ENCODE data around the gene CSRP1.

CSRP1 gene

DNA sequence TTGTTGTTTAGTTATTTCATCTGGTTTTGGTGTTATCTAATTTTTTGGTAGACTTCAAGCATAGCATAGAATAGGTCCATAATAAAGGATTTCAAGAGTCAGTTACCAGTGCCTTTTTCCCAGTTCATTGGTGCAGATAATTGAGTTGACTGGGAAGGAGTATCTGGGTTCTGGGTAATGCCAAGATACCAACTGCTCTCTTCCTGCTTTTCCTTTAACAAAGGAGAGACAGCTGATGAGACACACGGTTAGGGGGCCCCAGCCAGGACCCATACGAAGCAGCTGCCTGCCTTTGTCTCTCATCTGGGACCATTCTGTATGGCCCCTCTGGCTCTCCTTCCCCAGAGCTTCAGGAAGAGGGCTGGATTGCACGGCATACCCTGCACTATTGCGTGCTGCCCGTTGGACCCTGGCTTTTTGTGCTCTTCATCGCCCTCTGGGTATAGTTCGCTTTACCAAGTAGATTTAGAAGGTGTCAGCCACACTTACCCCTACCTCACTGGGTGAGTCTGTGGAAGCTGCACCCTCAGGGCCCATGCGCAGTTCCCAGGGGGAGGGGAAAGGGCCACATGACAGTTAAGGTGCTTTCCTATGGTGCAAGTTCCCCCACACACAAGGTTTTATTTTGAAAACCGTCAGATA, 39.0 kb upstream of the CSRP1 start:
- Histone ChIP-seq H3K9ac (no peak overlapping the region), H3K4me3 (no peak overlapping the region)

GRCh38 chr1:201544710-201545109, 37.8 kb upstream of the CSRP1 start:
- H3K9ac ChIP-seq = no peak overlapping the region
- H3K4me2 ChIP-seq = no peak overlapping the region
- peaks cover 11% of the 10 kb centered on the region for H3K27me3 ChIP-seq
- no peak overlapping the region for H3K27ac ChIP-seq
- no peaks in the 10 kb centered on the region for H3K9me3 ChIP-seq
- no peak for TF ChIP-seq Cebpa-rat (IDR thresholded peaks at IDR 0.05)
- no peaks in the 10 kb centered on the region for H4K20me1 ChIP-seq
- H3K4me3 ChIP-seq = no peak overlapping the region
- H3K36me3 ChIP-seq = no peaks in the 10 kb centered on the region
- H3K4me1 ChIP-seq = peaks cover 63% of the 10 kb centered on the region

More for the DNA sequence above, 39.0 kb upstream of the CSRP1 start:
- no peak for TF ChIP-seq Cebpa-rat (IDR thresholded peaks at IDR 0.05)
- peak overlapping the region; percentile 65 for H3K4me2 ChIP-seq
- H4K20me1 ChIP-seq = no peaks in the 10 kb centered on the region; the same call in 1 of the 2 replicates
- 0 out of 2 replicates have a peak, but pooled peaks cover 3% of the 10 kb centered on the region for H3K36me3 ChIP-seq
- H3K27ac ChIP-seq = peak overlapping the region; percentile 60; the same call in 1 of the 2 replicates
- no peaks in the 10 kb centered on the region for H3K27me3 ChIP-seq
- H3K4me1 ChIP-seq = peaks cover 52% of the 10 kb centered on the region
- H3K9me3 ChIP-seq = no peaks in the 10 kb centered on the region

DNA sequence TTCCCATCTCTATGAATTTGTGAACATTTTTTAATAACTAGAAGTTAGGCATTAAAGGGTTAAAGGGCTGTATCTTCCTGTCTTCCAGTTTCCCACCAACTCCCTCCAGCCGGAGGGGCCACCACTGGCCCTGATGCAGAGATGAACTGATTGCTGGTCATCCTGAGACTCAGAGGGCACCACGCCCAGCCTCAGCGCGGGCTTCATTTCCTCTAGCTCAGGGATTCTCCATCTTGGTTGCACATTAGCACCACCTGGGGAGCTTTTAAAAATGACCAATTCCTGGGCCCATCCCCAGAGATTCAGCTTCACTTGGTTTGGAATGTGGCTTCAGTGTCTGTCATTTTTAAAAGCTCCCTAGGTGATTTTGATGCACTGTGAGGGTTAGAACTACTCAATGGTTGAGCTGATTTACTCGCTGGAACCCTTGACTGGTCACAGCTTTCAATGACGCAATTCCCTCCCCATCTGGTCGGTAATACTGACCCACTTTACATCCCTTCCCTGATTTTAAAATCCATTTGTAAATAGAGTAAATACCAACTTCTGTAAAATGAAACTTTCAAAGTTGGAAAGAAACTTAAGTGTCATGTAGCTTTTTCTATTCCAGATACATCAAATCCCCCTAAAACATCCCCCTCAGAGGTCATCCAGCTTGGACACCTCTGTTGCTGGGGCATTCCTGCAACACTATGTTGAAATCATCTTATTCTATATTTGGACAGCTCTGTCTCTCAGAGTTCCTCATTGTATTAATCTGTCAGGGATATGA, 37.1 kb upstream of the CSRP1 start:
- Histone ChIP-seq H3K4me1 (peaks cover 68% of the 10 kb centered on the region), H4K20me1 (no peaks in the 10 kb centered on the region), H3K27ac (no peak overlapping the region), H3K9ac (no peak overlapping the region), H3K27me3 (peaks cover 17% of the 10 kb centered on the region), H3K36me3 (no peaks in the 10 kb centered on the region), H3K4me2 (peak overlapping the region; percentile 25), H3K4me3 (no peak overlapping the region), H3K9me3 (no peaks in the 10 kb centered on the region)
- no peak for TF ChIP-seq Cebpa-rat (IDR thresholded peaks at IDR 0.05)

GRCh38 chr1:201542309-201543035, 35.5 kb upstream of the CSRP1 start:
- Histone ChIP-seq H3K9me3 (no peaks in the 10 kb centered on the region), H3K9ac (peak overlapping the region; percentile 38), H3K27me3 (peaks cover 33% of the 10 kb centered on the region), H3K4me3 (peak overlapping the region; percentile 86), H4K20me1 (no peaks in the 10 kb centered on the region), H3K4me1 (peaks cover 79% of the 10 kb centered on the region), H3K4me2 (peak overlapping the region; percentile 97), H3K27ac (peak overlapping the region; percentile 86), H3K36me3 (no peaks in the 10 kb centered on the region)
- no peak for TF ChIP-seq Cebpa-rat (IDR thresholded peaks at IDR 0.05)

DNA sequence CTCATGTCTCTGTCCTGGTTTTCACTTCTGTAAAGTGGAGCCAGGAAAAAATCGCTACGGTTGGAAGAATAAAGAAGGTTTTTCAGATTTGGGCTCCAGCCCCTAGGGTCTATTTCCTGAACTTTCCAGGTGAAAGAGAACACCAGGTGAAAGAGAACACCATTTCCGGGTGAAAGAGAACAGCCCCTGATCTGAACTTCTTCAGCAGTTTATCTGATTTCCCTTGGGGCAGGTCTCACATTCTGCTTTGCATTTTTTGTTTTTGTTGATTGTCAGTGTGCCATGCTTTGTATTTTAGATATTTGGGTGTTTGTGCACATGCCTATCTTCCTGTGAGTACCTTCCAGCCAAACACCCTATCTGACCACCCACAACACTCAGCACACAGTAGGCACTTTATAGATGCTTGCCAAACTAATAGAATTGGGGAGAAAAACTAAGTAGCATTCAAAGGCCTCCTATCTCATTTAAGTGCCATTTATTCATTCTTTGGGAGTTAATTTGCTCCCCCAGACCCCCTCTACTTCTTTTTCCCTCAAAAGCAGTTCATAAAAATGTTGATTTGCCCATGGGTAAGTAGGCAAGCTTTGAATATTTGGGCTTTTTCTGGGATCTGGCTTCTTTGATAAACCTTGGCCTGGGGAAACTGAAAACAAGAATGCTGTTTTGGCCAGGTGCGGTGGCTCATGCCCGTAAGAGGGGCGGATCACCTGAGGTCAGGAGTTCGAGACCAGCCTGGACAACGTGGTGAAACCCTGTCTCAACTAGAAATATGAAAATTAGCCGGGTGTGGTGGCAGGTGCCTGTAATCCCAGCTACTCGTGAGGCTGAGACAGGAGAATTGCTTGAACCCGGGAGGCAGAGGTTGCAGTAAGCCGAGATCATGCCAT, 34.2 kb upstream of the CSRP1 start:
- Histone ChIP-seq H3K27me3 (peaks cover 38% of the 10 kb centered on the region), H3K4me3 (peak overlapping the region; percentile 86), H3K36me3 (no peaks in the 10 kb centered on the region)

GRCh38 chr1:201539561-201540431, 32.9 kb upstream of the CSRP1 start:
- Histone ChIP-seq H3K9me3 (no peaks in the 10 kb centered on the region), H3K9ac (peak overlapping the region; percentile 84), H4K20me1 (no peaks in the 10 kb centered on the region), H3K4me1 (peaks cover 89% of the 10 kb centered on the region), H3K36me3 (no peaks in the 10 kb centered on the region), H3K4me3 (peak overlapping the region; percentile 86), H3K27me3 (peaks cover 38% of the 10 kb centered on the region), H3K4me2 (peak overlapping the region; percentile 97), H3K27ac (peak overlapping the region; percentile 86)
- no peak for TF ChIP-seq Cebpa-rat (IDR thresholded peaks at IDR 0.05)

More for the DNA sequence above, 34.2 kb upstream of the CSRP1 start:
- Histone ChIP-seq H3K4me1 (peaks cover 86% of the 10 kb centered on the region), H3K9me3 (no peaks in the 10 kb centered on the region), H3K4me2 (peak overlapping the region; percentile 97), H3K9ac (peak overlapping the region; percentile 84), H4K20me1 (no peaks in the 10 kb centered on the region), H3K27ac (peak overlapping the region; percentile 86)
- TF ChIP-seq Cebpa-rat (IDR thresholded peaks at IDR 0.05) = no peak

- no peaks in the 10 kb centered on the region for H3K9me3 ChIP-seq
- peaks cover 89% of the 10 kb centered on the region for H3K4me1 ChIP-seq
- H3K27ac ChIP-seq = peak within 1 kb of the TSS; percentile 86
- peak within 1 kb of the TSS; percentile 97 for H3K4me2 ChIP-seq
- H3K36me3 ChIP-seq = no peaks in the 10 kb centered on the region
- peaks cover 38% of the 10 kb centered on the region for H3K27me3 ChIP-seq
- no peaks in the 10 kb centered on the region for H4K20me1 ChIP-seq
- peak within 1 kb of the TSS; percentile 86 for H3K4me3 ChIP-seq
- H3K9ac ChIP-seq = peak within 1 kb of the TSS; percentile 84
- TF ChIP-seq Cebpa-rat (IDR thresholded peaks at IDR 0.05) = no peak
These were observed 32.0 kb upstream of the CSRP1 start, which contains the start of gene NAV1 for GRCh38 chr1:201538612-201539551. NAV1 (plus strand) TSS chr1:201539127; CDS start chr1:201622885, 83,758 bp downstream.
